GM03348 (cell line): ENCODE results near the gene HSPBP1.

Experiments
- DNase-seq: peaks from one replicate; pipeline ENCODE4 v3.0.0; 2012; ENCODE audit warnings: low spot score

The HSPBP1 gene

GRCh38 chr19:55275851-55276719, 3.8 kb downstream of the HSPBP1 start:
- DNase-seq: no peak

DNA sequence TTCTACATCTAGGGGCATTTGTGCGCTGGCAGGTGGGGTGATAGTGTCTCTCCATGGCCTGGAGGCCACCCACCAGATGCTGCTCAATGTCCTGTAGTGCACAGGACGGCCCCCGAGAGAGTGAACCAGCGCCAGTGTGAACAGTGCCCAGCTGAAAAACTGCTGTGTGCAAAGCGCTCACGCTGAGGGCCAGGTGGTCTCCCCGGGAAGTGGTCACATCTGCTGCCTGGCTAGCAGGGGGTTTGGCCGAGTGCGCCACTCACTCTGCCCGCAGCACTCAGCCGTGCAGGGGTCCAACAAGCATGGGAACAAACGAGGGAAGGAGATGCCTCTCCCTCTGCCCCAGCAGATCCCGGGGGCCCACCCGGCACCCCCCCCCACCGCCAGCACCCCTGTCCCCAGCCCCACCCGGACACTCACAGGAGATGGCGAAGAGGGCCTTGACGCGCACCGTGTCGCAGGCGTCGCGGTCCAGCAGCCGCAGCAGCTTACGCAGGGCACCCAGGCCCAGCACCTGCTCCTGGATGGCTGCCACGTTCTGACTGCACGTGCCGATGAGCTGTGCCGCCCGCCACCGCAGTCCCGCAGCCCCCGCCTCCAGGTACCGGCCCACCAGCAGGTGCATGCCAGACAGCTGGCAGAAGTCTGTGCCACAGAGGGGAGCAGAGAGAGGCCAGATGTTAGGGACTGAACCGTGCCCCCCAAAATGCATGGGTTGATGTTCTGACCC, 5.8 kb downstream of the HSPBP1 start:
- DNase-seq: no peak

GRCh38 chr19:55272142-55272541, 7.8 kb downstream of the HSPBP1 start:
- DNase-seq: no peak

GRCh38 chr19:55270172-55270942, 9.6 kb downstream of the HSPBP1 start:
- no peak for DNase-seq

- DNase-seq: no peak
Observed at GRCh38 chr19:55269299-55269698, 10.6 kb downstream of the HSPBP1 start.

- no peak for DNase-seq
Observed at GRCh38 chr19:55266840-55267239, 13.1 kb downstream of the HSPBP1 start.

GRCh38 chr19:55266404-55266803, 13.5 kb downstream of the HSPBP1 start:
- no peak for DNase-seq

- no peak for DNase-seq
Observed at GRCh38 chr19:55265723-55266386, 14.1 kb downstream of the HSPBP1 start.

DNA sequence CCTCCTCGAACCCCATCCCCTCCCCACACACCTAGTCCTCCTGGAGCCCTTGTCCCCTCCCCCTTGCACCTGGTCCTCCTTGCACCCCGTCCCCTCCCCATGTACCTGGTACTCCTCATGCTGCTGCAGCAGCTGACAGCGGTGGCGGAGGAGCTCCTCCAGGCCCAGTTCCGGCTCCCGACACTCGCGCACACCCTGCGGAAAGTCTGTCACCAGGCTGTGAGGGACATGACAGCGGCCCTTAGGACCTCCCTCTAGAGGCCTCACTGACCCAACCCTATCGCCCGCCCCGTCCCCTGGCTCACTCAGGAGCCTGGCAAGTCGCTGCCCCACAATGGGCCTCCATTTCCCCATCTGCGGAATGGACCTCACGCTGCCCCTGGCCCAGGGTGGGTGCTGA, 14.7 kb downstream of the HSPBP1 start:
- DNase-seq: no peak

GRCh38 chr19:55264531-55264930, 15.4 kb downstream of the HSPBP1 start:
- no peak for DNase-seq

GRCh38 chr19:55262359-55262758, 17.6 kb downstream of the HSPBP1 start:
- DNase-seq: no peak

DNA sequence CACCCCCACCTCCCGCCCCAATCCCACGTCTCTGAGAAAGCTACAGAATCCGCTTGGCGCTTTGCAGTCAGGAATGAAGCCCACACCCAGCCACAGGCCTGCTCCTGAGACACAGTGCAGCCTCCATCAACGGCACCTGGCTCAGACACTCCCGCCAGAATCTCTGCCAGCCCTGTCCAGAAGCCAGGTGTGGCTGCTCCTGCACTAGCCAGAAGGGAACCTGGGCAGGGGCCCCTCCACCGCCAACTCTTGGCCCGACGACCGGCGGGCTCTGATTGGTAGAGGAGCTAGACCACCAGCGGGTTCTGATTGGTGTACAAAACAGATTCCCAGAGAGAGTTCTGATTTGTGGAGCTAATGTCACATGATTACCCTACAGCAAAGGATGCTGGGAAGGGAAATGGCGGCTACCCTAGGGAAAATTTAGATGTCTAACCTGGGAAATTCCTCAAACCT, 18.2 kb downstream of the HSPBP1 start:
- DNase-seq: no peak

DNA sequence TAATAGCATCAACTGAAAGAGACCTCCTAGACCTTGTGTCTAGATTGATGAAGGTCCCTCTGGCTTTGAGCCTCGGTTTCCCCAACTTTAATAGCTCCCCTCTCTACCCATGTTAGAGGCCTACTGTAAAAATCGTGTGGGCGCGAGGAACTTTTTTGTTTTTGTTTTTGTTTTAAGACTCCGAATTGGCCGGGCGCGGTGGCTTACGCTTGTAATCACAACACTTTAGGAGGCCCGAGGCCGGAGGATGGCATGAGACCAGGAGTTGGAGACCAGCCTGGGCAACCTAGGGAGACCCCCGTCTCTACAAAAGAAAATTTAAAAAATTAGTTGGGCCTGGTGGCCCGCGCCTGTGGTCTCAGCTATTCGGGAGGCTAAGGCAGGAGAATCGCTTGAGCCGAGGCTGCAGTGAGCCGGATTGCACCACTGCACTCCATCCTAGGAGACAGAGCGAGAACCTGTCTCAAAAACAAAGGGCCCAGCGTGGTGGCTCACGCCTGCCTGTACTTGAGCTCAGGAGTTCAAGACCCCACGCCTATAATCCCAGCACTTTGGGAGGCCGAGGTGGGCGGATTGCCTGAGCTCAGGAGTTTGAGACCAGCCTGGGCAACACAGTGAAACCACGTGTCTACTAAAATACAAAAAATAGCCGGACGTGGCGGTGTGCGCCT, 20.2 kb downstream of the HSPBP1 start:
- DNase-seq: no peak

- DNase-seq: peak; percentile 100
Observed at GRCh38 chr19:55258828-55259539, 20.9 kb downstream of the HSPBP1 start, which contains the start of gene PPP6R1. PPP6R1 (minus strand) TSS chr19:55259017; CDS start chr19:55247103, 11,914 bp downstream.

- peak; percentile 80 for DNase-seq
Observed at GRCh38 chr19:55258476-55258827, 21.5 kb downstream of the HSPBP1 start.

GRCh38 chr19:55257461-55258420, 22.2 kb downstream of the HSPBP1 start:
- peak; percentile 48 for DNase-seq

GRCh38 chr19:55256562-55257460, 23.1 kb downstream of the HSPBP1 start:
- DNase-seq: no peak
